SK-N-MC (cell line): ENCODE data around the gene IGFN1.

Source experiments
- EZH2 ChIP-seq: fragments of 200-600 bp; sonication (generic); IDR thresholded peaks from one replicate; pipeline ENCODE4 v1.6.1; 2017; ENCODE audit warnings: antibody characterized with exemption
- FOXP2 ChIP-seq: optimal IDR thresholded peaks from 2 replicates; pipeline ENCODE3; 2011; ENCODE audit warnings: mild to moderate bottlenecking, moderate library complexity; ENCODE audit not compliant: insufficient read depth; ENCODE audit errors: extremely low read length, control extremely low read depth
- POLR2AphosphoS5 ChIP-seq: IDR thresholded peaks from 2 replicates; pipeline ENCODE4 v1.6.1; 2012; ENCODE audit warnings: mild to moderate bottlenecking, low read depth, low read length, borderline replicate concordance

GRCh38 chr1:201141418-201141817, 49.2 kb upstream of the IGFN1 start:
- TF ChIP-seq EZH2, result no peak
- TF ChIP-seq POLR2AphosphoS5, result no peak
- no peak for TF ChIP-seq FOXP2
